H1 (cell line): ENCODE results near the gene CNNM4. TPM values are rescaled to one million over a fixed set of nuclear protein-coding genes. Genes with fewer than 3 reads are reported as not detected.

Experiments used
- CTCF ChIA-PET: fragments of 300-600 bp; sonication (Branson Sonifier 250); formaldehyde crosslinking; loops from one replicate; lab custom pipeline; 2021; ENCODE audit not compliant: partially characterized antibody; lab: Charles Lee
- POLR2A ChIA-PET: fragments of 300-600 bp; sonication (Branson Sonifier 250); formaldehyde crosslinking; loops from one replicate; lab custom pipeline; 2021; ENCODE audit warnings: inconsistent platforms; ENCODE audit not compliant: partially characterized antibody; lab: Charles Lee
- DNase-seq, 2 experiments: peaks; one replicate each; pipeline versions ENCODE4 v3.0.0 to v3.0.0-alpha.2; 2010 to 2022; ENCODE audit warnings: low spot score in 2 of 2, low read depth in 1 of 2, mixed read lengths in 1 of 2
- FAIRE-seq: peaks from 2 replicates; lab custom pipeline; 2011; peaks lifted over from hg19 to GRCh38; lab: Jason Lieb, UNC
- H2AFZ ChIP-seq: 2 replicates; pipeline ENCODE4 v1.8.1; 2012; ENCODE audit warnings: low read length, inconsistent platforms
- H2AK5ac ChIP-seq: 2 replicates; pipeline ENCODE4 v1.6.1; 2013; ENCODE audit warnings: low read depth, low read length
- H2BK120ac ChIP-seq: replicated peaks from 2 replicates; pipeline ENCODE3; 2013; ENCODE audit warnings: low read depth, low read length, inconsistent platforms
- H2BK12ac ChIP-seq: 2 replicates; pipeline ENCODE4 v1.6.1; 2013; ENCODE audit warnings: low read depth, low read length
- H2BK15ac ChIP-seq: 2 replicates; pipeline ENCODE4 v1.6.1; 2013; ENCODE audit warnings: low read length
- H2BK20ac ChIP-seq: 2 replicates; pipeline ENCODE4 v1.6.1; 2013; ENCODE audit warnings: low read length
- H2BK5ac ChIP-seq: 2 replicates; pipeline ENCODE4 v1.6.1; 2013; ENCODE audit warnings: low read depth, low read length
- H3K14ac ChIP-seq: 2 replicates; pipeline ENCODE4 v1.6.1; 2013; ENCODE audit warnings: inconsistent platforms; ENCODE audit not compliant: insufficient read length
- H3K18ac ChIP-seq: 2 replicates; pipeline ENCODE4 v1.6.1; 2013; ENCODE audit warnings: low read length; ENCODE audit errors: extremely low read depth
- H3K23ac ChIP-seq: 2 replicates; pipeline ENCODE4 v1.6.1; 2013; ENCODE audit warnings: inconsistent platforms; ENCODE audit not compliant: insufficient read length
- H3K23me2 ChIP-seq: 2 replicates; pipeline ENCODE4 v1.6.1; 2013; ENCODE audit warnings: low read depth, low read length
- H3K27ac ChIP-seq: 2 replicates; pipeline ENCODE4 v1.6.1; 2011; ENCODE audit warnings: low read depth, low read length, inconsistent platforms
- H3K27me3 ChIP-seq, 4 experiments: replicated peaks in 1 of 4; 1 replicate in 1 of 4; 2 replicates in 3 of 4; pipeline versions ENCODE4 v1.6.1 to v1.8.1; 2011 to 2013; ENCODE audit warnings: low read length in 3 of 4, mild to moderate bottlenecking in 3 of 4, inconsistent platforms in 2 of 4, mixed read lengths in 2 of 4, moderate library complexity in 1 of 4; ENCODE audit not compliant: control insufficient read depth in 3 of 4, insufficient read depth in 3 of 4; ENCODE audit errors: extremely low read depth in 1 of 4
- H3K36me3 ChIP-seq, 4 experiments: 2 replicates each; pipeline versions ENCODE4 v1.6.1 to v1.8.1; 2011 to 2013; ENCODE audit warnings: mild to moderate bottlenecking in 4 of 4, low read length in 3 of 4, moderate library complexity in 2 of 4, control low read depth in 1 of 4, inconsistent platforms in 1 of 4; ENCODE audit not compliant: insufficient read depth in 4 of 4, control insufficient read depth in 2 of 4
- H3K4ac ChIP-seq: replicated peaks from 2 replicates; pipeline ENCODE3; 2013; ENCODE audit warnings: low read length, low read depth, mixed read lengths, inconsistent platforms; ENCODE audit not compliant: insufficient read length
- H3K4me1 ChIP-seq, 4 experiments: replicated peaks in 1 of 4; 1 replicate in 1 of 4; 2 replicates in 3 of 4; pipeline versions ENCODE4 v1.6.1 to v1.8.1; 2011 to 2013; ENCODE audit warnings: low read length in 3 of 4, inconsistent platforms in 2 of 4, mixed read lengths in 1 of 4; ENCODE audit not compliant: insufficient read depth in 4 of 4, control insufficient read depth in 3 of 4
- H3K4me2 ChIP-seq, 2 experiments: 2 replicates each; pipeline versions ENCODE4 v1.6.1 to v1.8.1; 2011 to 2013; ENCODE audit warnings: low read depth in 2 of 2, low read length in 2 of 2, control low read depth in 1 of 2, inconsistent platforms in 1 of 2, mild to moderate bottlenecking in 1 of 2; ENCODE audit not compliant: insufficient read depth in 1 of 2
- H3K4me3 ChIP-seq, 4 experiments: fragments of 200-600, 300-600 bp in 1 of 4; sonication (generic), shearing (Covaris generic), sonication (Bioruptor Twin) in 1 of 4; 2 replicates each; pipeline versions ENCODE4 v1.5.1 to v1.8.1; 2011 to 2016; ENCODE audit warnings: low read length in 4 of 4, low read depth in 3 of 4, control low read depth in 2 of 4, inconsistent platforms in 2 of 4, mild to moderate bottlenecking in 2 of 4, mixed read lengths in 1 of 4, moderate library complexity in 1 of 4; ENCODE audit not compliant: insufficient read depth in 2 of 4; ENCODE audit errors: extremely low read depth in 1 of 4
- H3K56ac ChIP-seq: replicated peaks from 2 replicates; pipeline ENCODE3; 2013; ENCODE audit warnings: low read depth, mild to moderate bottlenecking, mixed read lengths, low read length, inconsistent platforms; ENCODE audit not compliant: insufficient read length
- H3K79me1 ChIP-seq: 2 replicates; pipeline ENCODE4 v1.6.1; 2013; ENCODE audit warnings: low read depth, low read length, control low read depth
- H3K79me2 ChIP-seq, 2 experiments: 2 replicates each; pipeline versions ENCODE4 v1.6.1 to v1.8.1; 2012 to 2013; ENCODE audit warnings: low read length in 2 of 2, mild to moderate bottlenecking in 2 of 2, inconsistent platforms in 1 of 2; ENCODE audit not compliant: insufficient read depth in 2 of 2, control insufficient read depth in 1 of 2
- H3K9ac ChIP-seq, 4 experiments: replicated peaks in 1 of 4; 1 replicate in 1 of 4; 2 replicates in 3 of 4; pipeline versions ENCODE4 v1.6.1 to v1.8.1; 2011 to 2013; ENCODE audit warnings: low read depth in 3 of 4, low read length in 3 of 4, control low read depth in 2 of 4, mild to moderate bottlenecking in 2 of 4, moderate library complexity in 2 of 4, inconsistent platforms in 1 of 4; ENCODE audit errors: extremely low read depth in 1 of 4
- H3K9me3 ChIP-seq, 2 experiments: 2 replicates each; pipeline versions ENCODE4 v1.6.1 to v1.8.1; 2012 to 2013; ENCODE audit warnings: mild to moderate bottlenecking in 2 of 2, moderate library complexity in 2 of 2, control low read depth in 1 of 2, inconsistent platforms in 1 of 2, low read depth in 1 of 2, low read length in 1 of 2, mixed read lengths in 1 of 2; ENCODE audit not compliant: insufficient read depth in 2 of 2
- H4K20me1 ChIP-seq, 2 experiments: replicated peaks in 1 of 2; 2 replicates each; pipeline versions ENCODE3 to v1.8.1; 2011 to 2013; ENCODE audit warnings: inconsistent platforms in 2 of 2, low read length in 2 of 2, mild to moderate bottlenecking in 1 of 2; ENCODE audit not compliant: insufficient read depth in 2 of 2, control insufficient read depth in 1 of 2
- H4K5ac ChIP-seq: 2 replicates; pipeline ENCODE4 v1.6.1; 2013; ENCODE audit warnings: low read length, low read depth, mixed read lengths, inconsistent platforms; ENCODE audit not compliant: insufficient read length
- H4K8ac ChIP-seq: 2 replicates; pipeline ENCODE4 v1.8.0; 2013; ENCODE audit warnings: mild to moderate bottlenecking, moderate library complexity, low read length, inconsistent platforms; ENCODE audit not compliant: insufficient read depth; ENCODE audit errors: extremely low read depth
- H4K91ac ChIP-seq: replicated peaks from 2 replicates; pipeline ENCODE3; 2013; ENCODE audit warnings: low read length, mixed read lengths, inconsistent platforms; ENCODE audit not compliant: insufficient read length
- ATF2 ChIP-seq: IDR thresholded peaks from 2 replicates; pipeline ENCODE4 v1.6.1; 2012; ENCODE audit warnings: low read length, inconsistent platforms
- BACH1 ChIP-seq: IDR thresholded peaks from 2 replicates; pipeline ENCODE4 v1.6.1; 2012; ENCODE audit warnings: low read length, improper control_type of control experiment
- CBX5 ChIP-seq: fragments of 300-800, 300-1000 bp; sonication (generic); IDR thresholded peaks from 2 replicates; pipeline ENCODE4 v1.7.1; 2016; ENCODE audit warnings: antibody characterized with exemption, low read length, low read depth
- CHD2 ChIP-seq: IDR thresholded peaks from 2 replicates; pipeline ENCODE4 v1.6.1; 2012; ENCODE audit warnings: low read length, improper control_type of control experiment
- EZH2 ChIP-seq: fragments of 200-600 bp; sonication (generic); IDR thresholded peaks from 2 replicates; pipeline ENCODE4 v1.7.1; 2012; ENCODE audit warnings: low read depth, mild to moderate bottlenecking, moderate library complexity, low read length, inconsistent platforms; ENCODE audit not compliant: severe bottlenecking
- JUND ChIP-seq: IDR thresholded peaks from 2 replicates; pipeline ENCODE4 v1.6.1; 2011; ENCODE audit warnings: mild to moderate bottlenecking, improper control_type of control experiment, low read length
- KDM4A ChIP-seq: IDR thresholded peaks from one replicate; pipeline ENCODE4 v1.7.1; 2012; ENCODE audit warnings: low read depth, mild to moderate bottlenecking, moderate library complexity, low read length, inconsistent platforms; ENCODE audit not compliant: severe bottlenecking
- MAFK ChIP-seq: IDR thresholded peaks from 2 replicates; pipeline ENCODE4 v1.6.1; 2012; ENCODE audit warnings: low read depth, mild to moderate bottlenecking, improper control_type of control experiment, low read length
- POLR2AphosphoS5 ChIP-seq: IDR thresholded peaks from 2 replicates; pipeline ENCODE4 v1.6.1; 2011; ENCODE audit warnings: low read depth, low read length
- RBBP5 ChIP-seq: IDR thresholded peaks from 2 replicates; pipeline ENCODE4 v1.7.1; 2012; ENCODE audit warnings: low read depth, mild to moderate bottlenecking, inconsistent platforms, low read length, moderate library complexity, borderline replicate concordance
- SAP30 ChIP-seq: fragments of 300-600 bp; sonication (generic); IDR thresholded peaks from 2 replicates; pipeline ENCODE4 v1.7.1; 2012; ENCODE audit warnings: low read length, moderate library complexity, mild to moderate bottlenecking, inconsistent platforms; ENCODE audit not compliant: insufficient read depth, insufficient replicate concordance
- SIRT6 ChIP-seq: IDR thresholded peaks from one replicate; pipeline ENCODE4 v1.7.1; 2012; ENCODE audit warnings: low read length, inconsistent platforms
- WGBS, 2 experiments: shearing (Covaris generic) in 1 of 2; methylation state at CpG; one replicate each; pipeline versions ENCODE4 v1.1.6 to v1.1.7; 2013 to 2015; ENCODE audit warnings: low lambda C conversion rate in 2 of 2, mixed read lengths in 2 of 2, inconsistent platforms in 1 of 2, low coverage in 1 of 2, missing lambda C conversion rate in 1 of 2; ENCODE audit not compliant: insufficient replicate concordance in 2 of 2, insufficient coverage in 1 of 2, insufficient read length in 1 of 2; ENCODE audit errors: extremely low coverage in 1 of 2, missing lambda C conversion rate in 1 of 2; 5-methylcytosine and 5-hydroxymethylcytosine counted together
- polyA plus RNA-seq, 7 experiments: library from polyadenylated mRNA; depleted of rRNA in 3 of 7; stranded (reverse) in 5 of 7; unstranded in 2 of 7; fragments of >200 nt in 5 of 7; fragments of 200-250 nt in 2 of 7; gene quantifications; 1 replicate in 5 of 7; 2 replicates in 1 of 7; 4 replicates in 1 of 7; pipeline versions ENCODE4 v1.2.1 to v1.2.3, GENCODE V29; 2011 to 2013; ENCODE audit warnings: missing spikeins in 2 of 7, mixed read lengths in 2 of 7
- total RNA-seq: library from RNA; stranded (reverse); fragmentation: NEBNext Ultra II Directional; extraction: Animal tissue kit (Norgen Biotek cat#: 25700); gene quantifications from 2 replicates; pipeline ENCODE4 v1.2.1, GENCODE V29; 2021

The CNNM4 gene
- total and polyA plus RNA-seq, 2 of the 8 experiments (the other 6 are each of a cell fraction or from before 2014, with no cell fraction given) = 10.3 to 11.0 TPM

DNA sequence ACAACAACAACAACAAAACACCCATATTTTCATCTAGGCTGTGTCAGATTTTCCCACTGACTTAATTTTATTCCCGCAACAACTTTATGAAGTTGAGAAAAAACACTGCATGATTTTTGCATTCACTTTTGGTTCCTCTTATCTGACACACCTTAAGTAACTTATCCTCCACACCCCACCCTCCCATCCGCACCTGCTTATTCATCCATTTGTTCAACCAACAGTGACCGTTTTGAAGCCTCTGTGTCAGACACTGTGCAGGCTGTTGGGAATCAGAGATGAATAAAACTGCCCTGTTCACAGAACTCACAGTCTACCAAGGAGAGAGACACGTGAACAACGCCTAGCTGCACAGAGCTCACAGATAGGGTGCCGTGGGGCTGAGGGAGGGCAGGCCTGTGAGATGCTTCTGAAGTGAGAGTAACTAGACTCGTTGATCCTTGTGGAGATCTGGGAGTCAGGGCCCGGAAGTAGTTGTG is 7.4 kb downstream of the CNNM4 start:
- no peak for FAIRE-seq
- Histone ChIP-seq H2BK12ac (no peak overlapping the region), H2BK120ac (no peak overlapping the region), H3K9ac (no peak overlapping the region), H4K20me1 (peaks cover 0 to 10% of the 10 kb centered on the region in 2 experiments), H2AFZ (no peak overlapping the region), H4K5ac (no peak overlapping the region), H2AK5ac (no peak overlapping the region), H3K9me3 (no peaks in the 10 kb centered on the region), H3K4me3 (no peak overlapping the region), H3K79me2 (peaks cover 0 to 16% of the 10 kb centered on the region in 2 experiments; a peak in 1 of 4 replicates), H3K56ac (no peak overlapping the region), H4K91ac (no peak overlapping the region), H3K23ac (no peak overlapping the region), H4K8ac (no peak overlapping the region), H2BK15ac (no peak overlapping the region), H3K4ac (no peak overlapping the region), H3K14ac (no peak overlapping the region), H2BK5ac (no peak overlapping the region), H3K79me1 (peaks cover 15% of the 10 kb centered on the region), H3K4me1 (peaks cover 6 to 18% (median 10%) of the 10 kb centered on the region in 4 experiments), H3K23me2 (no peaks in the 10 kb centered on the region), H3K18ac (no peak overlapping the region), H2BK20ac (no peak overlapping the region), H3K27me3 (no peaks in the 10 kb centered on the region), H3K4me2 (no peak overlapping the region), H3K27ac (no peak overlapping the region), H3K36me3 (no peaks in the 10 kb centered on the region)
- TF ChIP-seq BACH1 (no peak), EZH2 (no peak), RBBP5 (no peak), MAFK (no peak), POLR2AphosphoS5 (no peak), SIRT6 (no peak), SAP30 (no peak), ATF2 (no peak), CHD2 (no peak), JUND (no peak), CBX5 (no peak), KDM4A (no peak)
- WGBS, 2 experiments = 92% methylated on average over 8 of the region's 8 CpGs; no CpG with 5 or more reads in 1 of the 2 experiments
- no peak for DNase-seq
- POLR2A ChIA-PET = interaction anchor here (1.3 to 1.6 kb wide), 2 partner anchors 15 to 158 kb away, joined by 3 read pairs; no protein-coding TSS in a partner anchor
- CTCF ChIA-PET = interaction anchor here (1.3 to 1.6 kb wide), 4 partner anchors 15 to 214 kb away, joined by 3 to 7 read pairs (median 3); no protein-coding TSS in a partner anchor
